ENCODE measurements around the gene DCAF6. TPM values are rescaled to one million over a fixed set of nuclear protein-coding genes. Genes with fewer than 3 reads are reported as not detected.
"Not testable (repeated sequence)": the region's sequence is repeated elsewhere in the genome, so short reads cannot be mapped to it uniquely, and the experiment has no call there.

The DCAF6 gene
- total RNA-seq, 2 donors from 2014 or later, result 21.4 to 32.3 TPM

GRCh38 chr1:167928457-167928852 is 8.0 kb upstream of the DCAF6 start:
- Mint-ChIP-seq H3K4me1 (peaks cover 26% of the 10 kb centered on the region), H3K9me3 (no peaks in the 10 kb centered on the region), H3K4me3 (no peak overlapping the region), H3K27me3 (ENCODE audit: insufficient read depth) (no peaks in the 10 kb centered on the region), H3K27ac (no peak overlapping the region), H3K36me3 (ENCODE audit: low read depth) (no peaks in the 10 kb centered on the region)
- Histone ChIP-seq H3K4me1 (ENCODE audit: control insufficient read depth, insufficient read depth, low read length) (peaks cover 5% of the 10 kb centered on the region), H3K27ac (ENCODE audit: low read depth, low read length) (no peak overlapping the region), H3K4me3 (ENCODE audit: low read length) (no peak overlapping the region), H3K9me3 (ENCODE audit: control insufficient read depth, low read length) (no peaks in the 10 kb centered on the region), H3K27me3 (ENCODE audit: control insufficient read depth, insufficient read depth, low read length, poor library complexity, severe bottlenecking) (no peaks in the 10 kb centered on the region), H3K9ac (ENCODE audit: extremely low read depth, low read length, poor library complexity, severe bottlenecking) (no peak overlapping the region), H3K36me3 (ENCODE audit: control insufficient read depth, insufficient read depth, low read length) (peaks cover under 1% of the 10 kb centered on the region)
- no peak for TF ChIP-seq CTCF (conservative IDR thresholded peaks at IDR 0.05)
- DNase-seq, result no peak
- WGBS, 2 experiments (ENCODE audit: insufficient coverage in 1 of 2, insufficient read length in 1 of 2), result 92% methylated on average over 1 of the region's 2 CpGs; no CpG with 5 or more reads in 1 of the 2 experiments

GRCh38 chr1:167928919-167929318 is 7.6 kb upstream of the DCAF6 start:
- not testable (repeated sequence) for H3K36me3 ChIP-seq (ENCODE audit: control insufficient read depth, insufficient read depth, low read length); H3K4me3 Mint-ChIP-seq
- 95 to 100% methylated on average over 2 to 9 of the region's 9 CpGs for WGBS, 2 experiments (ENCODE audit: insufficient coverage in 1 of 2, insufficient read length in 1 of 2)

GRCh38 chr1:167929725-167930124 is 6.8 kb upstream of the DCAF6 start:
- H3K9me3 ChIP-seq (ENCODE audit: control insufficient read depth, low read length), result no peaks in the 10 kb centered on the region
- 95% methylated on average over 1 of the region's 1 CpG; no CpG with 5 or more reads in 1 of the 2 experiments for WGBS, 2 experiments (ENCODE audit: insufficient coverage in 1 of 2, insufficient read length in 1 of 2)
- Mint-ChIP-seq H3K9me3 (no peaks in the 10 kb centered on the region), H3K4me3 (no peak overlapping the region), H3K36me3 (ENCODE audit: low read depth) (no peaks in the 10 kb centered on the region), H3K27ac (no peak overlapping the region), H3K4me1 (peaks cover 36% of the 10 kb centered on the region), H3K27me3 (ENCODE audit: insufficient read depth) (no peaks in the 10 kb centered on the region)
- H3K27me3 ChIP-seq (ENCODE audit: control insufficient read depth, insufficient read depth, low read length, poor library complexity, severe bottlenecking), result no peaks in the 10 kb centered on the region
- no peak overlapping the region for H3K9ac ChIP-seq (ENCODE audit: extremely low read depth, low read length, poor library complexity, severe bottlenecking)
- no peak for TF ChIP-seq CTCF (conservative IDR thresholded peaks at IDR 0.05)
- no peaks in the 10 kb centered on the region for H3K36me3 ChIP-seq (ENCODE audit: control insufficient read depth, insufficient read depth, low read length)
- H3K4me3 ChIP-seq (ENCODE audit: low read length), result no peak overlapping the region
- H3K27ac ChIP-seq (ENCODE audit: low read depth, low read length), result no peak overlapping the region
- H3K4me1 ChIP-seq (ENCODE audit: control insufficient read depth, insufficient read depth, low read length), result peaks cover 5% of the 10 kb centered on the region
- DNase-seq, result no peak

More at GRCh38 chr1:167928919-167929318, 7.6 kb upstream of the DCAF6 start:
- not testable (repeated sequence) for DNase-seq; H3K27me3 ChIP-seq (ENCODE audit: control insufficient read depth, insufficient read depth, low read length, poor library complexity, severe bottlenecking); H3K27ac Mint-ChIP-seq; H3K9me3 ChIP-seq (ENCODE audit: control insufficient read depth, low read length); H3K9me3 Mint-ChIP-seq; H3K27ac ChIP-seq (ENCODE audit: low read depth, low read length); H3K36me3 Mint-ChIP-seq (ENCODE audit: low read depth); H3K4me3 ChIP-seq (ENCODE audit: low read length); H3K4me1 ChIP-seq (ENCODE audit: control insufficient read depth, insufficient read depth, low read length); H3K27me3 Mint-ChIP-seq (ENCODE audit: insufficient read depth); H3K9ac ChIP-seq (ENCODE audit: extremely low read depth, low read length, poor library complexity, severe bottlenecking)
- H3K4me1 Mint-ChIP-seq, result peaks cover 29% of the 10 kb centered on the region

- Histone ChIP-seq H3K27ac (ENCODE audit: low read depth, low read length) (no peak overlapping the region), H3K4me1 (ENCODE audit: control insufficient read depth, insufficient read depth, low read length) (no peaks in the 10 kb centered on the region), H3K36me3 (ENCODE audit: control insufficient read depth, insufficient read depth, low read length) (no peaks in the 10 kb centered on the region), H3K9me3 (ENCODE audit: control insufficient read depth, low read length) (no peaks in the 10 kb centered on the region), H3K4me3 (ENCODE audit: low read length) (peak overlapping the region; percentile 94), H3K9ac (ENCODE audit: extremely low read depth, low read length, poor library complexity, severe bottlenecking) (no peak overlapping the region), H3K27me3 (ENCODE audit: control insufficient read depth, insufficient read depth, low read length, poor library complexity, severe bottlenecking) (no peaks in the 10 kb centered on the region)
- whole genome bisulfite sequencing, 2 experiments (ENCODE audit: insufficient coverage in 1 of 2, insufficient read length in 1 of 2), result 85% methylated on average over 3 to 4 of the region's 4 CpGs
- no peaks in the 10 kb centered on the region for H3K9me3 Mint-ChIP-seq
- no peak overlapping the region for H3K4me3 Mint-ChIP-seq
- H3K4me1 Mint-ChIP-seq, result peaks cover 29% of the 10 kb centered on the region
- H3K27ac Mint-ChIP-seq, result no peak overlapping the region
- H3K27me3 Mint-ChIP-seq (ENCODE audit: insufficient read depth), result no peaks in the 10 kb centered on the region
- TF ChIP-seq CTCF (conservative IDR thresholded peaks at IDR 0.05), result no peak
- H3K36me3 Mint-ChIP-seq (ENCODE audit: low read depth), result no peaks in the 10 kb centered on the region
- no peak for DNase-seq
Observed at GRCh38 chr1:167933788-167934187, 2.7 kb upstream of the DCAF6 start.

All from endodermal cell (in vitro differentiated cells).